GM23338 (cell line): ENCODE data around the gene CDH12.
"Not testable (repeated sequence)": the region's sequence is repeated elsewhere in the genome, so short reads cannot be mapped to it uniquely, and the experiment has no call there.

Experiments used
- CTCF ChIP-seq, 2 experiments: fragments of 200-600 bp in 1 of 2; sonication (generic) in 1 of 2; conservative IDR thresholded peaks; 2 replicates each; pipeline versions ENCODE4 v1.5.1 to v1.6.1; 2016 to 2017; ENCODE audit warnings: antibody characterized with exemption in 2 of 2, low read depth in 2 of 2, mild to moderate bottlenecking in 2 of 2, moderate library complexity in 1 of 2
- EZH2 ChIP-seq: fragments of 200-600 bp; sonication (generic); IDR thresholded peaks from one replicate; pipeline ENCODE4 v1.8.0; 2017; ENCODE audit warnings: antibody characterized with exemption, mild to moderate bottlenecking, low read depth; ENCODE audit not compliant: unreplicated experiment
- EZH2phosphoT487 ChIP-seq: fragments of 200-600 bp; sonication (generic); IDR thresholded peaks from one replicate; pipeline ENCODE4 v1.8.1; 2018; ENCODE audit warnings: antibody characterized with exemption; ENCODE audit not compliant: unreplicated experiment
- POLR2AphosphoS5 ChIP-seq: IDR thresholded peaks from 2 replicates; pipeline ENCODE4 v1.6.1; 2016; ENCODE audit warnings: antibody characterized with exemption, low read depth
- REST ChIP-seq: IDR thresholded peaks from one replicate; pipeline ENCODE4 v1.6.1; 2018; ENCODE audit warnings: antibody characterized with exemption; ENCODE audit not compliant: unreplicated experiment
- ZNF331 ChIP-seq: fragments of 250-450 bp; sonication (Bioruptor Pico); IDR thresholded peaks from 2 replicates; pipeline ENCODE4 v1.5.0; 2020; ENCODE audit warnings: low read depth, mild to moderate bottlenecking, moderate library complexity

- TF ChIP-seq EZH2phosphoT487; CTCF (conservative IDR thresholded peaks at IDR 0.05; ENCODE audit: low read depth in 2 of 2); EZH2; REST; ZNF331; POLR2AphosphoS5: not testable (repeated sequence)
These were observed 842.3 kb downstream of the CDH12 start for GRCh38 chr5:22010808-22011207.
